ENCODE results near the gene SUSD3. TPM values are rescaled to one million over a fixed set of nuclear protein-coding genes. Genes with fewer than 3 reads are reported as not detected.

Gene SUSD3
- total RNA-seq, 2 donors from 2014 or later, result 1.6 to 2.4 TPM

DNA sequence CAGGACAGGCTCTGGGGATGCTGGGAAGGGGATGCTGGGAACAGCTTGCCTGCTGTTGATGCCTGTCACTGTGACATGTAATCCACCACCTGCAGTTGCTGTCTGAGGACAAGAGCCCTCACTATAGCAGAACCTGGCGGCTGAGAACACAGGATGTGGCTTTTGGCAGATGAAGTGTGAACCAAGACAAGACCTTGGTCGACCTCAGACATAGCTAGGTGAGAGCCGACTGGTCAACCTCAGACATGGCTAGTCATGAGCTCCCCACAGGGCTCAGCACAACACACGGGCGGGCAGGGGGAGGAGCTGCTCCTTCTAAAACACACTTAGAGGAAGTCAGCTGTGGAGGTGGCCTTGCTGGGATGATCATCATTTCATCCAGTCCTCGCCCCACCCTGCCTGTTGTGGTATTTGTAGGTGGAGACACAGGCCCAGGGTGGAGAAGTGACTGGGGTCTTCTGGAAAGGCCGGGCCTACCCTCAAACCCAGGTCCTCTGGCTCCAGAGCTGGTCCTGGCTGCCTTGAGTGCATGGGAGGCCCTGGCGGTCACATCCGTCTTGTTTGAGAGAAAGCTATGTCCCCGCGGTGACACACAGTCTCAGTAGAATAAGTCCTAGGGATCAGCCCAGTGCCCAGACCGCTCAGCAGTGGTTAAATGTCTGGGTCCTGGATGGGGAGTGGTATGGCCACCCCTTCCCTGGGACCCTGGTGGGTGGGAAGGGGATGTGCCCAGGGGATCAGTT, 6.1 kb downstream of the SUSD3 start:
- DNase-seq, result no peak
- intact Hi-C loops (cut with DNase I), result no loop called here
- peak; percentile 34 to 70 for ATAC-seq

DNA sequence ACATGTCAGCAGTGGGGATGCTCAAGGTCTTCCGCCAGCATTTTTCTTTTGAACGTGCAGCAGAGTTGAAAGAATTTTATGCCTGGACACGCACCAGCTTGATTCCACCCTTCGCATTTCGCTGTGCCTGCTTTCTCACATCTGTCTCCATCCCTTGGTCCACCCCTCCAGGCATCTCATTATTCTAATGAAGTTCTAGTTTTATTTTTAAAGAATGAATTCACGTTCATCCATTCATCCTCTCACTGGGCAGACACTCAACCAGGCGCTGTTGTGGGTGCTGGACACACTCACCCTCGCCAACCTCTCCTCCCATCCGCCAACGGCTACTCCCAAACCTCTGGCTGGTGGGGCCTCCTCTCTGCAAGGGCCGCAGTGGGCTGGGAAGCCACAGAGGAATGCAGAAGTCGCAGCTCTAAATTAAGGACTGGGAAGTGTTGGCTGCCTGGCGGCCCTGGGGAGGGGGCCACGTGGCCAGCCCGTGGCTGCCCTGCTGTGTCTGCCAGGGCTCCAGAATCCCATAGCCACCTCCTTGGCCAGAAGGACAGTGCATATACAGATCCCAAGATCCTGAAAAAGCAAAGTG, 6.7 kb downstream of the SUSD3 start:
- ATAC-seq (peak; percentile 49 to 77), DNase-seq (no peak)
- intact Hi-C loops (cut with DNase I), result no loop called here

DNA sequence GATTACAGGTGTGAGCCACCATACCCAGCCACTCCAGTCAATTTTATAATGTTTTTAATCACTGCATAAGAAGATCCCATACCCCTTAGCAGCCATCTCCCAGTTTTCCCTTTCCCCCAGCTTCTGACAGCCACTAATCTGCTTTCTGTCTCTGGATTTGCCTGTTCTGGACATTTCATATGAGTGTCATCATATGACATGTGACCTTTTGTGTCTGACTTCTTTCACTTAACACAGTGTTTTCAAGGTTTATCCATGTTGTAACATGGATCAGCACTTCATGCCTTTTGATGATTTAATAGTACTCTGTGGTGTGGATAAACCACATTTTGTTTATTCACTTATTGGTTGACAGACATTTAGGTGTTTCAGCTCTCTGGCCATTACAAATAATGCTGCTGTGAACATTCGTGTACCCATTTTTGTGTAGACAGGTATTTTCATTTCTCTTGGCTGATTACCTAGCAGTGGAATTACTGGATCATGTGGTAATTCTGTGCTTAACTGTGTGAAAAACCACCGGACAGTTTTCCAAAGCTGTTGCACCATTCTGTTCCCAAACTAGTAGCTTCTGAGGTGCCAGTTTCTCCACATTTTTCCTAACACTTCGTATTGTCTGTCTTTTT, 8.6 kb downstream of the SUSD3 start:
- ATAC-seq, result no peak
- intact Hi-C loops (cut with DNase I), result no loop called here
- no peak for DNase-seq

DNA sequence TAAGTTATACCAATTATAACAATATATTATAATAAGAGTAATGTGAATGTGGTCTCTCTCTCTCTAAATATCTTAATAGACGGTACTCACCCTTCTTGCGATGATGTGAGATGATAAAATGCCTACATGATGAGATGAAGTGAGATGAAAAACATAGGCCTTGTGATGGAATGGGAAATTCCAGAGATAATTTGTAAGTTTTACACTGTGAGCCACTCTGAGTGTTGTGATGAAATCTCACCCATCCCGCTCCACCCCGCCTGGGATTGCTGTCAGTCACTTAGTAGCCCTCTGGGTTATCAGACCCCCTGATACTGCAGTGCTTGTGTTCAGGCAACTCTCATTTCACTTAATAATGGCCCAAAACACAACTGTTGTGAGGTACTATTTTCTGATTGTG, 10.5 kb downstream of the SUSD3 start:
- intact Hi-C loops (cut with DNase I), result no loop called here
- no peak for DNase-seq
- peak in 1 of 2 donors; percentile 25 for ATAC-seq

DNA sequence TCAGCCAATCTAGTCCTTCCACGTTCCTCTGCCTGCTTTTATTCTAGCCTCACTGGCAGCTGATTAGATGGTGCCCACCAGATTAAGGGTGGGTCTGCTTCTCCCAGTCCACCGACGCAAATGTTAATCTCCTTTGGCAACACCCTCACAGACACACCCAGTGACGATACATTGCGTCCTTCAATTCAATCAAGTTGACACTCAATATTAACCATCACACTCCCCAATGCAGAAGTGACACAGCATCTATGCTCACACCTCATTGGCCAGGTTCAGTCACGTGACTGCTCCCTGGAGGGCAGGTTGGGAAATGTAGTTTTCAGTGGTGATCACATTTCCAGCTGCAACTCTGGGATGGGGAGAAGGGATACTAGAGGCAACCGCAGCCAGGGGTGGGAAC, 13.0 kb downstream of the SUSD3 start:
- ATAC-seq, result peak; percentile 33 to 60
- DNase-seq, result no peak
- intact Hi-C loops (cut with DNase I), result no loop called here

DNA sequence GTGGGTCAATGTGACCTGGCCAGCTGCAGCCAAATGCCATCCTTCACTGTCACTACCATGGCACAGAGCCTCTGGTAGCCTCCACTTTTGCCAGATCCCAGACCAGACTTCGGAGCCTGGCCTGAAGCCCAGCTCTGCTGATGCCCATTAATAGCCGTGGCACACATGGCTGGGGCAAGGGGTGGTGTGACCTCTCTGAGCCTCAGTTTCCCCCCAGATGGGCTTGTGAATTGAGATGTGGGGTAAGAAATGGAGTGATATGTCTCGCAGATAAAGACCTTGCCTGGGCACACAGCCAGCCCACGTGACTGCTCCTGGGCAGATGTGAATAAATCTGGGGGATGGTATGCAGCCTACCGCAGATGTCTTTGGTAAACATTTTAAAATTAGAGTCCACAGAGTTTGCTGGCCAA, 13.9 kb downstream of the SUSD3 start:
- DNase-seq (no peak), ATAC-seq (peak; percentile 62 to 70)
- intact Hi-C loops (cut with DNase I), result no loop called here

DNA sequence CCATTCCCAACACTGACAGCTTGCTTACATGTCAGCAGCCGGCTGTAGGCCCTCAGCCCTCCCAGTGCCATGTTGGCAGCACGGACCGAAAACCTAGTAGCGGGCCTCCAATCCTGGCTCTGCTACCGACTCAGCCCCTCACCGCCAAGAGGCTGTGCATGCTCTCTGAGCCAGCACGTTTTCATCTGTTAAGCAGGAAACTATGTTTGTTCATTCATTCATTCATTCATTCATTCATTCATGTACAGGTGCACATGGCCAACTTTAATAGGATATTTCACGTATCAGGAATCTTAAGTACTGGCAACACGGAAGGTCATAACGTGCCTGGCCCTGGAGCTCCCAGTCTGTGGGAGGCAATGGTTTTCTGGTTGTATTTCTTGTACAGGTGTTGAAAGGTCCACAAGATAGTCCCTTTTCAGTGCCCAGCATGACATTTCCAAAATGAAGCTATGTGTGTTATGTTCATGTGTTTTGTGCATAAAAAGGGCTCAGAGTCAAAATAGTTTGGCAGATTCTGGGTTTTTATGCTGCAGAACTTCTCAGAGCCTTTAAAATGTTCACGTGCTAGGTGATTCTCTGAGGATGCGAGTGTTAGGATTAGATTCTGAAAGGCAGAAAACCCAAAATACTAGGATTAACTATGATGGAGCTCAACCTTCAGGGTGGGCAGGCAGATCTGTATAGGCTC, 17.7 kb downstream of the SUSD3 start:
- intact Hi-C loops (cut with DNase I), result no loop called here
- DNase-seq (no peak), ATAC-seq (no peak)

DNA sequence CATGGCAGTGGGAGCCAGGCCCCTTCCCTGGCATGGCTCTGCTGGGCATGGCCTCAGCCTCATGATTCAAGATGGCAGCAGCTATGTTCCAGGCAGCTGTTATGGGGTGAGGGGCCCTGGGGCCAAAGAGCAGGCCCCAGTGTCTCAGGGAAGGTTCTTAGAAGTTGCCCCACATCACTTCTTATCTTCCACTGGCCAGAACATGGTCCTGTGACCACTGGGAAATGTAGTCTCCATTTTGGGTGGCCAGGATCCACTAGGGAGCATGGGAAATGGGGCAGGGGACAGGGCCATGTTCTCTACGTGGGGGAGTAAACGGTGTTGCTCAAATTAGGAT, 18.3 kb downstream of the SUSD3 start:
- intact Hi-C loops (cut with DNase I), result no loop called here
- no peak for ATAC-seq
- DNase-seq, result no peak

DNA sequence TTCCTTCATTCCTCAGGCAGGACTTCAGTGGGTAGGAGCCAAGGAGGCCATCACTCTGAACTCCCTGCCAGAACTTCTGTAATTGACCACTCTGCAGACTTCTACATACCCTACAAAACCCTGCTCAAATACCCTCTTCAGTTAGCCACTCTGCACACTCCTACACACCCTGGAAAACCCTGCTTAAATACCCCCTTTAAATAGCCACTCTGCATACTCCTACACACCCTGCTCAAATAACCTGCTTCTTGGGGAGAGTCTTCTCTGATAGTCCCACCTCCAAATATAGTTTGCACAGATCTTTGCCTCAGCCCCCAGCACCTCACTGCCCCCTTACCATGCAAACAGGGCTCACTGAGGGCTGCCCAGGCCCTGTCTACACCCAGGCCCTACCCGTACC, 18.9 kb downstream of the SUSD3 start:
- ATAC-seq, result no peak
- intact Hi-C loops (cut with DNase I), result no loop called here
- no peak for DNase-seq

DNA sequence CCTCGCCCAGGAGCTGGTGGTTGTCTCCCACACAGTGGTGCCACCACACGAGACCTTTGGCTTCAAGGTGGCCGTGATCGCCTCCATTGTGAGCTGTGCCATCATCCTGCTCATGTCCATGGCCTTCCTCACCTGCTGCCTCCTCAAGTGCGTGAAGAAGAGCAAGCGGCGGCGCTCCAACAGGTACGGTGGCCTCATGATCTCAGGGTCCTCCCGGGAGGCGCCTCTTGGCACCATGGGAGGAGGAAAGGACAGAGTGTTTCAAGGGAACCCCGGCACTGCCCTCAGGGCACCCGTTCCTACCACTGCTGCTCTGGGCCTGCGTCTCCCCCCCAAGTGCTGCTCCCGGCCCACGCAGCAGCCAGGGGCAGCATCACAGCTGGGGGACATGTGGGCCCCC, 19.3 kb downstream of the SUSD3 start:
- ATAC-seq (no peak), DNase-seq (no peak)
- intact Hi-C loops (cut with DNase I), result no loop called here

DNA sequence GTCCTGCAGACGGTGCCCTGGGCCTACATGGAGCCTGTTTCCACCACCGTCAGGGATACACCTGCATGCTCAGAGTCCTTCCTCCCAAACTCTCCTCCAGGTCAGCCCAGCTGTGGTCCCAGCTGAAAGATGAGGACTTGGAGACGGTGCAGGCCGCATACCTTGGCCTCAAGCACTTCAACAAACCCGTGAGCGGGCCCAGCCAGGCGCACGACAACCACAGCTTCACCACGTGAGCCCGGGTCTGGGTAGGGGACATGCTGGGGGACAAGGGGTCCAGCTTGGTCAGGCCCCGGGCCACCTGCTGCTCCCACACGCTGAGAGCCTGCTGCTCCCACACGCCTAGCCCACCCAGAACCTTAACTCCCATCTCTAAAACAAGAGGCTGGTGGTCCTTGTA, 20.9 kb downstream of the SUSD3 start:
- ATAC-seq, result no peak
- no peak for DNase-seq
- intact Hi-C loops (cut with DNase I), result no loop called here

DNA sequence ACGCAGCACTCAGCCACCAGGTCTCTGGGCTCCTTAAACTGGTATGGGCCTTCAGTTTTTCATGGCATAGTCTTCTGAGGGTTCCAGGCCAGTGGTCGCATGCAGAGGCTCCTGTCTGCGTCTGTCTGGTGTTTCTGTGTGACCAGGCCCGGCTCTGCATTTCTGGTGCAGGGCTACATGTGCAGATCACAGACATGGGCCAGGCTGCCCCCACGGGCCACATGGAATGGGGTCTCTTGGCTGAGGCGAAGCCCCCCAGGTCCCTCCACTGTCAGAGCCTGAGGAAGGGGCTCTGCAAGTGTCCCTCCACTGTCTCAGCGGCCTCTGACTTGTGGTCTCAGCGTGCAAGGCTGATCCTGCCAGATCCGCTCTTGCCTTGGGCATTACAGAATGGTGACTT, 21.9 kb downstream of the SUSD3 start:
- intact Hi-C loops (cut with DNase I), result no loop called here
- ATAC-seq (no peak), DNase-seq (no peak)

DNA sequence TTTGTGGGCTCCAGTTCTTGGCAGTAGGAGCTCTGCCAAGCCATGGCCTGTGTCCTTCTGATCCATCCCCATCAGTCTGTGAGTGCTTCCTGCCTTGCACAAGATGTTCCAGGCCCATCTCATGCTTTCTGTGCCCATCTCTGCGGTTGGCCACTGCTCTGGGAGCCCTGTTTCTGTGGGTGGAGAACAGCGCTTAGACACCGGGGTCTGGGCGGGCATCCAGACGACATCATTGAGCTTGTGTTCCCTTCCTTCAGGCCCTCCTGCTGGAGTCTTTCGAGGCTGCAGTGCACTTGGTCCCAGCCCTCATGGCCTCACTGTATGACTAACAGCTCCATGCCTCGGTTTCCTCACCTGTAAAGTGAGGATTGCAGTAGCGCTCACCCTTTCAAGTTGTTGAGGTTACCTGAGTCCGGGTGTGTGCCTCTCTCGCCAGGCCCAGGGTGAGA, 22.6 kb downstream of the SUSD3 start:
- no peak for ATAC-seq
- no peak for DNase-seq
- intact Hi-C loops (cut with DNase I), result no loop called here

DNA sequence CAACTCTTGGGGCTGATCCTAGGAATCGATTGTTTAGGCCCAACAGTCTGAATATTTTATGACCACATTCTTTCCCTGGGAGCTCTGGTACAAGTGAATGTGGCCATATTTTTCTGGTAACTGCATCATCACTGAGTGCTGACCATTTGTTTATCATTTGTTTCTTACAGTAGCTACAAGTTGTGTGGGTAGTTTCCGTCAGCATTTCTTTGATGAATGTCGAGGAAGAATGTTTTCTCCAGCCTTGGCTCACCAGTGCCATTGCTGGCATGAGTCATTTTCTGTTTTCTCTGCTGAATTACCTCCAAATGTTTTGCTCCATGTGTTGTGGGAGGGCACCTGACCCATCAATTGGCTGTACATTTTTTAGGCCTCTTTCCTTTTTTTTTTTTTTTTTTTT, 23.4 kb downstream of the SUSD3 start:
- ATAC-seq, result peak in 1 of 2 donors; percentile 69
- intact Hi-C loops (cut with DNase I), result no loop called here

DNA sequence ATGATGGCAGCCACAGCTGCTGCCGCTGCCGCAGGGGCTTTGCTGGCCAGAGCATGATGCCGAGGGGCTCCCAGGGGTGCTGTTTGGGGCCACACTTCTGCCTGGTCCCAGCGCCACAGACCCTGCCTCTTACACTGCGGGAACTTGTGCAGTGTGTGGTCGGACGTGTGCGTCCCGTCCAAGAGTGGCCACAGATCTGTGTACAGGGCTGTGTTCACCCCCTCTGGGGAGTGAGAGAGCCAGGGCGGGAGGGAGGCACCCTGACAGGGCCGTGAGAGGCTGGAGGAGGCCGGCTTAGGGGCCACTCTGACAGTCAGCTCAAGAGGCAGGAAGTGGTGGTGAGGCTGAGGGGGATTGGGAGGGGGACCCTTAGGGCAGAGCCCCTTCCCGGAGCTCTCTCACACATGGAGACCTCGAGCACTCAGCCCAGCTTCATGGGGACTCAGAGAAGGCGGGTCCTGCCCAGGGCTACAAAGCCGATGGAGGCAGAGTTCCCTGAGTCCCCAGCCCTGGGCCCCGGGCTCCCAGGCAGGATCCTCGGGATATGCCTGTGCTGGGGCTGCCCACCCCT, 24.4 kb downstream of the SUSD3 start:
- intact Hi-C loops (cut with DNase I), result no loop called here
- ATAC-seq (peak in 1 of 2 donors; percentile 11), DNase-seq (no peak)

More for the DNA sequence above, 23.4 kb downstream of the SUSD3 start:
- DNase-seq, result no peak

DNA sequence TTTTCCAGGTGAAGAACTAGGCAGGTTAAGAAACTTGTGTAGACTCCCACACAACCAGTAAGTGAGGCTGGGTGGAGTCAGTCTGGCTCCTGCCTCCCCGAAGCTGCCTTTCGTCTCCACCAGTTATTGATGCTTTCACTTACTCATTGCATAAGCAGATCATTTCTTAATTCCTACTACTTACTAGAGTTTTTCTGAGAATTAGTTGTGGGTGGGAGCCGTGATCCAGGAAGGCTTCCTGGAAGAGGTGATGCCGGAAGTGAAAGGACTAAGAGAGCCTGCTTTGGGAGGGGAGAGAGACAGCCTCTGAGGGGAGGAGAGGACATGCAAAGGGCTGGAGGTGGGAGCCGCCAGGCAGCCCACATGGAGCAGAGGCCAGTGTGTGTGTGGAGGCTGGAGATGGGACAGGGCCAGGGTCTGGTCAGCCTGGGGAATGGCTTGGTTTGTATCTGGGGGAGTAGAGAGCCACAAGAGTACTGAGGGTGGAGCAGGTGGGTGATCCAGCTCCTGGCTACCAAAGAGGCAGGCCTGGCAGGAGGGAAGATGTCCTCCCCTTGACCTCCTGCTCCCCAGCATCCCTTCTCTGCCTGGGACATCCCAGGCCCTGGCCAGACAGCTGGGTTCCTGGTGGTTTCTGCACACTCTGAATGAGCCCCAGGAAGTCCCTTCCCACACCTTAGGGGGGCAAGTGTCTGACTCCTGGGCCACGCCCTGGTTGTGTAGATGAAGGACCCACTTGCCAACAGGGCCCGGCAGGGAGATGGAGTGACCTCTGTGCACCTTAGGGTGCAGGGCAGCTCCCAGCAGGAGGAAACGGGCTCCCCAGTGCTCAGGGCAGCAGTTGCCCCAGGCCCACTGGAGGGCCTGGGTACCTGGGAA, 25.3 kb downstream of the SUSD3 start:
- intact Hi-C loops (cut with DNase I), result no loop called here
- ATAC-seq (peak; percentile 47 to 73), DNase-seq (no peak)

DNA sequence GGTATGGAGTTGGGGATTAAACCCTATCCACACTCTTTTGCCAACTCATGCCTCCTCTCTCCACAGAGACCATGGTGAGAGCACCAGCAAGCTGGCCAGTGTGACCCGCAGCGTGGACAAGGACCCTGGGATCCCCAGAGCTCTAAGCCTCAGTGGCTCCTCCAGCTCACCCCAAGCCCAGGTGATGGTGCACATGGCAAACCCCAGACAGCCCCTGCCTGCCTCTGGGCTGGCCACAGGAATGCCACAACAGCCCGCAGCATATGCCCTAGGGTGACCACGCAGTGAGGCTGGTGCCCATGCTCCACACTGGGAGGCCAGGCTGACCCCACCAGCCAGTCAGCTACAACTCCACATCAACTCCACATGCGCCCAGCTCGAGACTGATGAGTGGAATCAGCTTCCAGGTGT, 26.0 kb downstream of the SUSD3 start:
- DNase-seq, result no peak
- ATAC-seq, result no peak
- intact Hi-C loops (cut with DNase I), result no loop called here

DNA sequence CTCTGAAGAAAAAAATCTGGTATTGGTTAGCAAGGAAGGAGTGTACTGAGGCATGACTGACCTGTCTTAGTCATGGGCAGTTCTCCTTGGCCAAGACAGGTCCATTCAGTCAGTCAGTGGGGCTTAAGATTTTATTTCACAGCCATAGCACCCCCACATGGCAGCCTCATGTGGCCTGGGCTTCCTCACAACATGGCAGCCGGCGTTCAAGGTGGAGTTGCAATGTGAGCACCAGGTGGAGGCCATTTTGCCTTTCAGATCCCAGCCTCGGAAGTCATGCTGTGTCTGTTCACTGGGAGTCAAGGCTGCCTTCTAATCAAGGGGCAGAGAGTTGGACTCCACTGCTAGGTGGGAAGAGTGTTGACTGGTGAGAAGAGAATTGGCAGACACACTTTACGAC, 27.2 kb downstream of the SUSD3 start:
- intact Hi-C loops (cut with DNase I), result no loop called here
- DNase-seq, result no peak
- no peak for ATAC-seq
